PC-9 (cell line): Measurements from ENCODE around the gene SLC6A20. TPM values are rescaled to one million over a fixed set of nuclear protein-coding genes. Genes with fewer than 3 reads are reported as not detected.

ENCODE experiments used
- BruUV-seq: library from RNA; stranded (reverse); fragments of 400-500 nt; replicated peaks from 2 replicates; lab custom pipeline; 2021; lab: Mats Ljungman, UMichigan
- CTCF ChIA-PET: fragments of 300-600 bp; sonication (Branson Sonifier 250); formaldehyde crosslinking; loops from one replicate; lab custom pipeline; 2022; ENCODE audit warnings: antibody characterized with exemption; lab: Charles Lee
- POLR2A ChIA-PET: fragments of 300-600 bp; sonication (Branson Sonifier 250); formaldehyde crosslinking; loops from one replicate; lab custom pipeline; 2022; ENCODE audit warnings: antibody characterized with exemption; ENCODE audit not compliant: unreplicated experiment; lab: Charles Lee
- DNase-seq, 2 experiments: peaks; one replicate each; pipeline versions ENCODE4 v3.0.0 to v3.0.0-alpha.2; 2015 to 2022; ENCODE audit warnings: mixed read lengths in 1 of 2
- H2AFZ ChIP-seq: fragments of 200-600 bp; sonication (generic); 2 replicates; pipeline ENCODE4 v1.8.1; 2017; ENCODE audit warnings: antibody characterized with exemption
- H3F3A ChIP-seq: fragments of 200-600 bp; sonication (generic); 2 replicates; pipeline ENCODE4 v1.8.1; 2017; ENCODE audit warnings: antibody characterized with exemption, mild to moderate bottlenecking, low read depth; ENCODE audit not compliant: insufficient read depth
- H3K27ac ChIP-seq: fragments of 200-600 bp; sonication (generic); 2 replicates; pipeline ENCODE4 v1.6.1; 2016; ENCODE audit warnings: mixed run types
- H3K27me3 ChIP-seq: fragments of 200-600 bp; sonication (generic); 2 replicates; pipeline ENCODE4 v1.6.1; 2016; ENCODE audit warnings: low read depth, mixed run types; ENCODE audit not compliant: insufficient read depth
- H3K36me3 ChIP-seq: fragments of 200-600 bp; sonication (generic); 2 replicates; pipeline ENCODE4 v1.6.1; 2016; ENCODE audit warnings: low read depth, mixed run types
- H3K4me1 ChIP-seq: fragments of 200-600 bp; sonication (generic); replicated peaks from 2 replicates; pipeline ENCODE4 v1.6.1; 2016; ENCODE audit warnings: mixed run types; ENCODE audit not compliant: insufficient read depth
- H3K4me2 ChIP-seq: fragments of 200-600 bp; sonication (generic); 2 replicates; pipeline ENCODE4 v1.6.1; 2017; ENCODE audit warnings: mixed run types
- H3K4me3 ChIP-seq: fragments of 200-600 bp; sonication (generic); 2 replicates; pipeline ENCODE4 v1.6.1; 2016; ENCODE audit warnings: mixed run types
- H3K79me2 ChIP-seq: fragments of 200-600 bp; sonication (generic); 2 replicates; pipeline ENCODE4 v1.6.1; 2017; ENCODE audit warnings: low read depth, mixed run types
- H3K9me2 ChIP-seq: fragments of 200-600 bp; sonication (generic); 2 replicates; pipeline ENCODE4 v1.8.1; 2017; ENCODE audit warnings: mild to moderate bottlenecking; ENCODE audit not compliant: insufficient read depth
- H3K9me3 ChIP-seq: fragments of 200-600 bp; sonication (generic); 2 replicates; pipeline ENCODE4 v1.8.1; 2016; ENCODE audit warnings: low read depth; ENCODE audit not compliant: insufficient read depth
- H4K20me1 ChIP-seq: fragments of 200-600 bp; sonication (generic); 2 replicates; pipeline ENCODE4 v1.8.1; 2017; ENCODE audit not compliant: insufficient read depth
- CTCF ChIP-seq: fragments of 200-600 bp; sonication (generic); conservative IDR thresholded peaks from 2 replicates; pipeline ENCODE4 v1.6.1; 2017; ENCODE audit warnings: mixed run types, antibody characterized with exemption, mild to moderate bottlenecking, moderate library complexity
- EZH2 ChIP-seq: fragments of 200-600 bp; sonication (generic); IDR thresholded peaks from 2 replicates; pipeline ENCODE4 v1.8.0; 2017; ENCODE audit warnings: antibody characterized with exemption, low read depth
- intact Hi-C: fragments of 100-400 bp; cut with micrococcal nuclease; formaldehyde crosslinking; loops from one replicate; pipeline ENCODE4 v1.10.0; 2022; ENCODE audit not compliant: unreplicated experiment
- total RNA-seq: library from RNA; stranded (reverse); gene quantifications from 2 replicates; pipeline ENCODE4 v1.2.3, GENCODE V29; 2021

Gene SLC6A20
- total RNA-seq, 1 experiment from 2014 or later, result not detected

- no peak for DNase-seq
- no peaks in the 10 kb centered on the region for H3K9me3 ChIP-seq
- no peaks in the 10 kb centered on the region for H3K4me1 ChIP-seq
- no TSS peak for BruUV-seq
- ChIA-PET CTCF (no interaction called here), POLR2A (no interaction called here)
- no peak overlapping the region for H2AFZ ChIP-seq
- no peaks in the 10 kb centered on the region for H3K9me2 ChIP-seq
- TF ChIP-seq CTCF, result no peak
- TF ChIP-seq EZH2, result no peak
- H3K36me3 ChIP-seq, result no peaks in the 10 kb centered on the region
- no peak overlapping the region for H3K27ac ChIP-seq
- no peak overlapping the region for H3K4me2 ChIP-seq
- no peaks in the 10 kb centered on the region for H3F3A ChIP-seq
- H3K4me3 ChIP-seq, result no peak overlapping the region
- intact Hi-C loops, result no loop called here
- no peaks in the 10 kb centered on the region for H3K27me3 ChIP-seq
- H4K20me1 ChIP-seq, result no peaks in the 10 kb centered on the region
- no peaks in the 10 kb centered on the region for H3K79me2 ChIP-seq
Measured at GRCh38 chr3:45782381-45782780, 14.0 kb downstream of the SLC6A20 start.

DNA sequence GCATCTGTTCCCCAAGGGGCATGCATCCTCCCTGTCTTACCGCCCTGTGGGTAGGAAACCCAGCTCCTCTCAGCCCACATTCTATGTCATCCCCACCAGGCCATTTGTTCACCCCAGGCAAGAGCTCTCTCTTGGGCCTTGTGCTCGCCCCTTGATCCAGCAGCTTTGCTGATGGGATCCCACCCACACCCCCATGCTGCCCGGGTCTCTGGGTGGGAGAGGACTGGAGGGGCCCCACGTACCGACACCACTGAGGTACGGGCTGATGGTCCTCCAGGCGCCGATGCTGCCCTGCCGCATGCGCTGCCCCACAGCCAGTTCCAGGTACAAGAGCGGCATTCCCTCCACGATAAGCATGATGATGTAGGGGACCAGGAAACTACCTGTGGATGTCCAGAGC lies 14.5 kb downstream of the SLC6A20 start:
- POLR2A ChIA-PET, result no interaction called here

GRCh38 chr3:45781271-45781670 lies 15.1 kb downstream of the SLC6A20 start:
- POLR2A ChIA-PET, result no interaction called here
- H3K4me1 ChIP-seq, result no peaks in the 10 kb centered on the region
- no peak for DNase-seq
- no peaks in the 10 kb centered on the region for H4K20me1 ChIP-seq
- no peaks in the 10 kb centered on the region for H3K27me3 ChIP-seq
- intact Hi-C loops, result no loop called here
- CTCF ChIA-PET, result no interaction called here
- H3K27ac ChIP-seq, result no peak overlapping the region
- no peak overlapping the region for H3K4me3 ChIP-seq
- H3K4me2 ChIP-seq, result no peak overlapping the region
- H3K36me3 ChIP-seq, result no peaks in the 10 kb centered on the region
- H3K9me3 ChIP-seq, result no peaks in the 10 kb centered on the region
- no peaks in the 10 kb centered on the region for H3K79me2 ChIP-seq
- no peaks in the 10 kb centered on the region for H3F3A ChIP-seq
- BruUV-seq, result no TSS peak
- H2AFZ ChIP-seq, result no peak overlapping the region
- no peak for TF ChIP-seq CTCF
- TF ChIP-seq EZH2, result no peak
- H3K9me2 ChIP-seq, result no peaks in the 10 kb centered on the region

More for the DNA sequence above, 14.5 kb downstream of the SLC6A20 start:
- Histone ChIP-seq H3K27me3 (no peaks in the 10 kb centered on the region), H4K20me1 (no peaks in the 10 kb centered on the region), H3K9me2 (no peaks in the 10 kb centered on the region), H3K9me3 (no peaks in the 10 kb centered on the region), H3K27ac (no peak overlapping the region), H3K4me2 (no peak overlapping the region), H3K4me1 (no peaks in the 10 kb centered on the region), H3K79me2 (no peaks in the 10 kb centered on the region), H2AFZ (no peak overlapping the region), H3K36me3 (no peaks in the 10 kb centered on the region), H3K4me3 (no peak overlapping the region), H3F3A (no peaks in the 10 kb centered on the region)
- no TSS peak for BruUV-seq
- CTCF ChIA-PET, result no interaction called here
- TF ChIP-seq EZH2 (no peak), CTCF (no peak)
- intact Hi-C loops, result no loop called here
- DNase-seq, result no peak
